Liver (tissue), 3 donors: Measurements from ENCODE around the gene LSAMP.

Experiments
- FOXA1 ChIP-seq: IDR thresholded peaks from 2 replicates; pipeline ENCODE4 v1.6.1; 2016; ENCODE audit warnings: antibody characterized with exemption
- GABPA ChIP-seq, 2 donors: IDR thresholded peaks in 1 of 2; conservative IDR thresholded peaks in 1 of 2; 2 replicates each; pipeline ENCODE4 v1.6.1; 2016; ENCODE audit warnings: antibody characterized with exemption in 2 of 2, mild to moderate bottlenecking in 1 of 2, moderate library complexity in 1 of 2
- JUND ChIP-seq, 2 donors: IDR thresholded peaks; 2 replicates each; pipeline ENCODE4 v1.6.1; 2016; ENCODE audit warnings: antibody characterized with exemption in 2 of 2
- RAD21 ChIP-seq, 2 donors: IDR thresholded peaks; 2 replicates each; pipeline ENCODE4 v1.6.1; 2016; ENCODE audit warnings: antibody characterized with exemption in 2 of 2, mild to moderate bottlenecking in 2 of 2
- TAF1 ChIP-seq: conservative IDR thresholded peaks from 2 replicates; pipeline ENCODE4 v1.6.1; 2016; ENCODE audit warnings: antibody characterized with exemption, mild to moderate bottlenecking
- YY1 ChIP-seq: IDR thresholded peaks from 2 replicates; pipeline ENCODE4 v1.6.1; 2016; ENCODE audit warnings: antibody characterized with exemption, mild to moderate bottlenecking
- TF ChIP-seq, protein P1 (sequence below): IDR thresholded peaks from 2 replicates; pipeline ENCODE4 v1.6.1; 2016; ENCODE audit warnings: antibody characterized with exemption
- TF ChIP-seq, protein P2 (sequence below): fragments of 150-350 bp; IDR thresholded peaks from 2 replicates; pipeline ENCODE4 v1.5.1; 2017; ENCODE audit warnings: improper control_type of control experiment, low read depth, low read length; ENCODE audit not compliant: missing input control
- TF ChIP-seq, protein P3 (sequence below): IDR thresholded peaks from 2 replicates; pipeline ENCODE4 v1.6.1; 2016; ENCODE audit warnings: antibody characterized with exemption
- donor health status: healthy.
- donor health status: healthy.

DNA sequence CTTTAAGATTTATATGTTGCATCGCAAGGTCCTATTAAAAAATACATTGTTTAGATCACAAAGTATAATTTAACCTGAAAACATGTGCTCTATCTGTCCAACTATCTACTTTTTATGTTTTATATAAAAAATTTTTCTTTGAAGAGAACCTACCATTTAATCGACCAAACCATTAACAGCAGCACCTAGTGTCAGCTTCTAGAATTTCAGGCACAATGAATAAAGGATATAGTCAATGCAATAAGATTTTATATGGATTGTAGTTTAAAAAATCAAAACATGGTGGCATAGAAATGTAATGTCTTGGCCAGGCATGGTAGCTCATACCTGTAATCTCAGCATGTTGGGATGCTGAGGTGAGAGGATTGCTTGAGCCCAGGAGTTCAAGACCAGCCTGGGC lies 508.2 kb downstream of the LSAMP start:
- TF ChIP-seq JUND (IDR thresholded peaks at IDR 0.05) = no peak
- TF ChIP-seq, protein P1, sequence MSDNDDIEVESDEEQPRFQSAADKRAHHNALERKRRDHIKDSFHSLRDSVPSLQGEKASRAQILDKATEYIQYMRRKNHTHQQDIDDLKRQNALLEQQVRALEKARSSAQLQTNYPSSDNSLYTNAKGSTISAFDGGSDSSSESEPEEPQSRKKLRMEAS = no peak
- TF ChIP-seq GABPA (IDR thresholded peaks at IDR 0.05 in 1 of 2, conservative IDR thresholded peaks at IDR 0.05 in 1 of 2) = no peak
- TF ChIP-seq, protein P2, sequence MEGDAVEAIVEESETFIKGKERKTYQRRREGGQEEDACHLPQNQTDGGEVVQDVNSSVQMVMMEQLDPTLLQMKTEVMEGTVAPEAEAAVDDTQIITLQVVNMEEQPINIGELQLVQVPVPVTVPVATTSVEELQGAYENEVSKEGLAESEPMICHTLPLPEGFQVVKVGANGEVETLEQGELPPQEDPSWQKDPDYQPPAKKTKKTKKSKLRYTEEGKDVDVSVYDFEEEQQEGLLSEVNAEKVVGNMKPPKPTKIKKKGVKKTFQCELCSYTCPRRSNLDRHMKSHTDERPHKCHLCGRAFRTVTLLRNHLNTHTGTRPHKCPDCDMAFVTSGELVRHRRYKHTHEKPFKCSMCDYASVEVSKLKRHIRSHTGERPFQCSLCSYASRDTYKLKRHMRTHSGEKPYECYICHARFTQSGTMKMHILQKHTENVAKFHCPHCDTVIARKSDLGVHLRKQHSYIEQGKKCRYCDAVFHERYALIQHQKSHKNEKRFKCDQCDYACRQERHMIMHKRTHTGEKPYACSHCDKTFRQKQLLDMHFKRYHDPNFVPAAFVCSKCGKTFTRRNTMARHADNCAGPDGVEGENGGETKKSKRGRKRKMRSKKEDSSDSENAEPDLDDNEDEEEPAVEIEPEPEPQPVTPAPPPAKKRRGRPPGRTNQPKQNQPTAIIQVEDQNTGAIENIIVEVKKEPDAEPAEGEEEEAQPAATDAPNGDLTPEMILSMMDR = no peak
- no peak for TF ChIP-seq FOXA1
- TF ChIP-seq, protein P3, sequence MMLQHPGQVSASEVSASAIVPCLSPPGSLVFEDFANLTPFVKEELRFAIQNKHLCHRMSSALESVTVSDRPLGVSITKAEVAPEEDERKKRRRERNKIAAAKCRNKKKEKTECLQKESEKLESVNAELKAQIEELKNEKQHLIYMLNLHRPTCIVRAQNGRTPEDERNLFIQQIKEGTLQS = no peak
- no peak for TF ChIP-seq TAF1
- no peak for TF ChIP-seq YY1
- TF ChIP-seq RAD21 (IDR thresholded peaks at IDR 0.05) = no peak
